ENCODE results near the gene LRRC31. TPM values are rescaled to one million over a fixed set of nuclear protein-coding genes. Genes with fewer than 3 reads are reported as not detected.

LRRC31 gene
- polyA plus RNA-seq, 3 donors = not detected

GRCh38 chr3:169846458-169847193 lies 23.1 kb downstream of the LRRC31 start:
- Histone ChIP-seq H2AFZ (ENCODE audit: insufficient read depth, low read depth, low read length, poor library complexity, severe bottlenecking) (no peak overlapping the region), H3K9me3 (replicated peaks in 1 of 2; ENCODE audit: control insufficient read depth in 1 of 2, insufficient read depth in 1 of 2, low read length in 2 of 2) (no peaks in the 10 kb centered on the region), H3K4me1 (ENCODE audit: control insufficient read depth in 1 of 2, insufficient read depth in 2 of 2, low read length in 2 of 2) (peaks cover 5 to 7% of the 10 kb centered on the region in 2 donors), H3K27me3 (ENCODE audit: control insufficient read depth in 2 of 2, insufficient read depth in 2 of 2, low read length in 2 of 2) (no peaks in the 10 kb centered on the region), H3K27ac (ENCODE audit: low read depth in 1 of 2, low read length in 2 of 2) (no peak overlapping the region), H3K79me2 (ENCODE audit: insufficient read depth, low read length) (no peaks in the 10 kb centered on the region), H3K9ac (ENCODE audit: insufficient read depth, low read length, poor library complexity, severe bottlenecking) (no peak overlapping the region), H3K4me2 (replicated peaks; ENCODE audit: extremely low read depth, low read length, poor library complexity, severe bottlenecking) (no peak overlapping the region), H3K36me3 (replicated peaks in 1 of 2; ENCODE audit: control insufficient read depth in 1 of 2, insufficient read depth in 2 of 2, low read length in 2 of 2) (no peaks in the 10 kb centered on the region), H4K20me1 (ENCODE audit: insufficient read depth, low read length) (no peaks in the 10 kb centered on the region), H3K4me3 (replicated peaks in 1 of 3; ENCODE audit: low read depth in 2 of 3, low read length in 3 of 3) (no peak overlapping the region)
- DNase-seq = no peak
- no peak for TF ChIP-seq CTCF (IDR thresholded peaks at IDR 0.05)
- Mint-ChIP-seq H3K27ac (no peak overlapping the region), H3K36me3 (no peaks in the 10 kb centered on the region), H3K4me3 (no peak overlapping the region), H3K9me3 (peaks cover 0 to under 1% (median 0%) of the 10 kb centered on the region in 7 donors), H3K27me3 (ENCODE audit: low read depth in 3 of 3) (peaks cover 0 to 1% (median under 1%) of the 10 kb centered on the region in 3 donors), H3K4me1 (peaks cover 13% of the 10 kb centered on the region)
- intact Hi-C loops (cut with micrococcal nuclease) = no loop called here
- 98% methylated on average over 5 of the region's 11 CpGs for WGBS (ENCODE audit: insufficient coverage)

GRCh38 chr3:169842960-169843359 lies 26.8 kb downstream of the LRRC31 start:
- Histone ChIP-seq H4K20me1 (ENCODE audit: insufficient read depth, low read length) (no peaks in the 10 kb centered on the region), H3K27ac (ENCODE audit: low read depth in 1 of 2, low read length in 2 of 2) (no peak overlapping the region), H3K4me2 (replicated peaks; ENCODE audit: extremely low read depth, low read length, poor library complexity, severe bottlenecking) (no peak overlapping the region), H3K36me3 (replicated peaks in 1 of 2; ENCODE audit: control insufficient read depth in 1 of 2, insufficient read depth in 2 of 2, low read length in 2 of 2) (no peaks in the 10 kb centered on the region), H3K4me3 (replicated peaks in 1 of 3; ENCODE audit: low read depth in 2 of 3, low read length in 3 of 3) (no peak overlapping the region), H2AFZ (ENCODE audit: insufficient read depth, low read depth, low read length, poor library complexity, severe bottlenecking) (peak overlapping the region; percentile 62), H3K4me1 (ENCODE audit: control insufficient read depth in 1 of 2, insufficient read depth in 2 of 2, low read length in 2 of 2) (peaks cover 5 to 7% of the 10 kb centered on the region in 2 donors), H3K79me2 (ENCODE audit: insufficient read depth, low read length) (no peaks in the 10 kb centered on the region), H3K9ac (ENCODE audit: insufficient read depth, low read length, poor library complexity, severe bottlenecking) (no peak overlapping the region), H3K27me3 (ENCODE audit: control insufficient read depth in 2 of 2, insufficient read depth in 2 of 2, low read length in 2 of 2) (no peaks in the 10 kb centered on the region), H3K9me3 (replicated peaks in 1 of 2; ENCODE audit: control insufficient read depth in 1 of 2, insufficient read depth in 1 of 2, low read length in 2 of 2) (no peaks in the 10 kb centered on the region)
- DNase-seq = no peak
- Mint-ChIP-seq H3K27me3 (ENCODE audit: low read depth in 3 of 3) (peaks cover 3 to 5% (median 5%) of the 10 kb centered on the region in 3 donors), H3K4me3 (no peak overlapping the region), H3K9me3 (peaks cover 0 to 2% (median 0%) of the 10 kb centered on the region in 7 donors), H3K36me3 (no peaks in the 10 kb centered on the region), H3K27ac (no peak overlapping the region), H3K4me1 (peaks cover 13% of the 10 kb centered on the region)
- intact Hi-C loops (cut with micrococcal nuclease) = no loop called here
- 0% methylated on average over 1 of the region's 3 CpGs for WGBS (ENCODE audit: insufficient coverage)
- TF ChIP-seq CTCF (IDR thresholded peaks at IDR 0.05) = no peak
